K562 (cell line): ENCODE measurements around the gene OSBPL3. TPM values are rescaled to one million over a fixed set of nuclear protein-coding genes. Genes with fewer than 3 reads are reported as not detected.
A peak's percentile ranks its signal among the peaks of the same experiment; 100 is the strongest.

Experiments
- FIP1L1 ChIP-seq: fragments of 200-400 bp; formaldehyde crosslinking; IDR thresholded peaks from 2 replicates; pipeline ENCODE4 v1.6.1; 2018; ENCODE audit warnings: mild to moderate bottlenecking, low read depth, low read length; ENCODE audit not compliant: poor library complexity, severe bottlenecking
- FOS ChIP-seq: IDR thresholded peaks from 3 replicates; pipeline ENCODE4 v1.6.1; 2011; ENCODE audit not compliant: insufficient read length; ENCODE audit errors: extremely low read depth
- GABPB1 ChIP-seq: sonication (generic); formaldehyde crosslinking; IDR thresholded peaks from 2 replicates; pipeline ENCODE4 v1.8.0; 2022; ENCODE audit warnings: mild to moderate bottlenecking, missing genetic modification reagents
- HMG20A ChIP-seq: fragments of 450-650 bp; formaldehyde crosslinking; conservative IDR thresholded peaks from 2 replicates; pipeline ENCODE4 v1.4.0; 2020; ENCODE audit warnings: mild to moderate bottlenecking, mixed read lengths
- KDM2B ChIP-seq: fragments of 250-450 bp; sonication (Bioruptor Pico); IDR thresholded peaks from 2 replicates; pipeline ENCODE4 v1.8.0; 2021; ENCODE audit warnings: mild to moderate bottlenecking, moderate library complexity
- KLF6 ChIP-seq: fragments of 250-450 bp; sonication (Bioruptor Pico); IDR thresholded peaks from 2 replicates; pipeline ENCODE4 v1.4.0; 2020; ENCODE audit warnings: mild to moderate bottlenecking, moderate library complexity, borderline replicate concordance
- POLR2AphosphoS5 ChIP-seq: IDR thresholded peaks from 2 replicates; pipeline ENCODE4 v1.6.1; 2011; ENCODE audit warnings: mild to moderate bottlenecking, low read depth, low read length, moderate library complexity; ENCODE audit not compliant: control insufficient read depth, insufficient read depth
- RBM14 ChIP-seq: fragments of 200-400 bp; formaldehyde crosslinking; IDR thresholded peaks from 2 replicates; pipeline ENCODE4 v1.6.1; 2018; ENCODE audit warnings: low read depth, mild to moderate bottlenecking, low read length, moderate library complexity, borderline replicate concordance; ENCODE audit not compliant: insufficient read depth
- RBM39 ChIP-seq: fragments of 200-400 bp; formaldehyde crosslinking; optimal IDR thresholded peaks from 2 replicates; pipeline ENCODE3; 2018; ENCODE audit warnings: low read depth, low read length
- SMAD1 ChIP-seq: fragments of 150-350 bp; IDR thresholded peaks from 2 replicates; pipeline ENCODE4 v1.6.1; 2014; ENCODE audit warnings: low read length, low read depth; ENCODE audit not compliant: partially characterized antibody
- SP2 ChIP-seq: IDR thresholded peaks from 2 replicates; pipeline ENCODE4 v1.6.1; 2011; ENCODE audit warnings: mild to moderate bottlenecking, low read depth, low read length, moderate library complexity; ENCODE audit not compliant: poor library complexity, severe bottlenecking; ENCODE audit errors: extremely low read depth
- SREBF2 ChIP-seq: sonication (generic); formaldehyde crosslinking; IDR thresholded peaks from 2 replicates; pipeline ENCODE4 v1.4.0; 2020; ENCODE audit warnings: mild to moderate bottlenecking, missing genetic modification reagents
- TCF7 ChIP-seq: sonication (generic); IDR thresholded peaks from 2 replicates; pipeline ENCODE4 v1.6.1; 2016; ENCODE audit warnings: antibody characterized with exemption, borderline replicate concordance
- TEAD4 ChIP-seq, 2 experiments: sonication (generic) in 1 of 2; formaldehyde crosslinking in 1 of 2; IDR thresholded peaks; 2 replicates each; pipeline versions ENCODE4 v1.6.1 to v1.8.0; 2012 to 2022; ENCODE audit warnings: borderline replicate concordance in 1 of 2, inconsistent platforms in 1 of 2, low read length in 1 of 2, mild to moderate bottlenecking in 1 of 2, missing genetic modification reagents in 1 of 2
- U2AF1 ChIP-seq: fragments of 200-400 bp; formaldehyde crosslinking; optimal IDR thresholded peaks from 2 replicates; pipeline ENCODE3; 2017; ENCODE audit warnings: mild to moderate bottlenecking, low read depth, low read length, moderate library complexity
- ZBTB7A ChIP-seq: IDR thresholded peaks from 2 replicates; pipeline ENCODE4 v1.6.1; 2011; ENCODE audit warnings: low read depth, mild to moderate bottlenecking, low read length, moderate library complexity, borderline replicate concordance; ENCODE audit not compliant: control insufficient read depth
- ZNF57 ChIP-seq: fragments of 450-650 bp; formaldehyde crosslinking; IDR thresholded peaks from 2 replicates; pipeline ENCODE4 v1.4.0; 2020; ENCODE audit warnings: mild to moderate bottlenecking, moderate library complexity
- ZNF76 ChIP-seq: fragments of 250-450 bp; sonication (Bioruptor Pico); IDR thresholded peaks from 2 replicates; pipeline ENCODE4 v1.4.0; 2020; ENCODE audit warnings: mild to moderate bottlenecking, moderate library complexity, borderline replicate concordance
- polyA plus RNA-seq, 8 experiments: library from polyadenylated mRNA; depleted of rRNA in 4 of 8; stranded (reverse) in 5 of 8; unstranded in 3 of 8; fragments of >200 nt; fragmentation: Nextera tagmentation in 2 of 8; fragmentation: Illumina TruSeq in 1 of 8; extraction: Ambion mirVana in 2 of 8; extraction: Trizol in 1 of 8; gene quantifications; 2 replicates each; pipeline versions ENCODE4 v1.2.1 to v1.2.3, GENCODE V29; 2011 to 2014; ENCODE audit warnings: inconsistent platforms in 1 of 8, missing spikeins in 1 of 8
- total RNA-seq, 7 experiments: library from RNA; depleted of rRNA in 6 of 7; stranded (reverse); fragments of >200 nt in 6 of 7; fragmentation: Illumina TruSeq in 2 of 7; extraction: Trizol in 2 of 7; gene quantifications; 2 replicates each; pipeline versions ENCODE4 v1.2.1 to v1.2.3, GENCODE V29; 2011 to 2021; ENCODE audit warnings: low replicate concordance in 1 of 7
- TF ChIP-seq, protein P1 (sequence below): fragments of 250-450 bp; sonication (Bioruptor Pico); IDR thresholded peaks from 2 replicates; pipeline ENCODE4 v1.4.0; 2020
- TF ChIP-seq, protein P2 (sequence below): fragments of 450-650 bp; formaldehyde crosslinking; IDR thresholded peaks from 2 replicates; pipeline ENCODE4 v1.4.0; 2020; ENCODE audit warnings: mild to moderate bottlenecking, moderate library complexity
- TF ChIP-seq, protein P3 (sequence below): sonication (generic); formaldehyde crosslinking; IDR thresholded peaks from 2 replicates; pipeline ENCODE4 v1.8.0; 2022; ENCODE audit warnings: missing genetic modification reagents, mild to moderate bottlenecking, moderate library complexity, borderline replicate concordance
- TF ChIP-seq, protein P4 (sequence below): sonication (generic); formaldehyde crosslinking; IDR thresholded peaks from 2 replicates; pipeline ENCODE4 v1.8.0; 2023; ENCODE audit warnings: mild to moderate bottlenecking, missing genetic modification reagents

The OSBPL3 gene
- total and polyA plus RNA-seq, 9 of the 15 experiments (the other 6 are each of a cell fraction or from before 2014, with no cell fraction given) = 4.8 to 37.2 (median 26.5) TPM

DNA sequence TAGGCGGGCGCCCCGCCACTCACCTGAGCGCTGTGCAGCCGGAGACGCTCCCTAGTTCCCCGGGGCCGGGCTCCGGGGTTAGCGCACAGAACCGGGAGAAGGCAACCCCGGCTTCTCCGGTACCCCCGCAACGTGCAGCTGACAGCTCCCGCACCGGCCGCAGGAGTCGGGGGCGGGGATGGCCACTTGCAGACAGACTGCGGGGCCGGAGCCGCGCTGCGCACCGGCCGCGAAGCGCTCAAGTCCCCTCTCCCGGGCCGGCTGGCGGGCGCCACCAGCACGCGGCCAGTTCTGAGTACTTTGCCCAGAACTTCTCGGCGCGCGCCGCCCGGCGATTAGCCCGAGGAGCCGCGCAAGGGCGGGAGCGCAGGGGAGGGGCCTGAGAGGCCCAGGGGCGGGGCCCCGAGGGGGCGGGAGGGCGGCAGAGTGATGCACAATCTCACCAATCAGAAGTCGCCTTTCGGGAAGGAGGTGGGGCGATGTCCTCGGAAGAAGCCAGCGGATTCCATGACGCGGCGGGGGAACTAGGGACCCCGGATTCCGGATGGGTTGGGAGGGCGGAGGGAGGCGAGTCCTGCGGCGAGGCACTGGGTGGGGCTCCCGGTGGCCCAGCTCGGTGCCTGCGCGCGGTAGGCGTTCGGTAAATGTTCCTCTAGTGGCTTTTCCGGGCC lies at the start of gene OSBPL3 (continued):
- TF ChIP-seq, protein P1, sequence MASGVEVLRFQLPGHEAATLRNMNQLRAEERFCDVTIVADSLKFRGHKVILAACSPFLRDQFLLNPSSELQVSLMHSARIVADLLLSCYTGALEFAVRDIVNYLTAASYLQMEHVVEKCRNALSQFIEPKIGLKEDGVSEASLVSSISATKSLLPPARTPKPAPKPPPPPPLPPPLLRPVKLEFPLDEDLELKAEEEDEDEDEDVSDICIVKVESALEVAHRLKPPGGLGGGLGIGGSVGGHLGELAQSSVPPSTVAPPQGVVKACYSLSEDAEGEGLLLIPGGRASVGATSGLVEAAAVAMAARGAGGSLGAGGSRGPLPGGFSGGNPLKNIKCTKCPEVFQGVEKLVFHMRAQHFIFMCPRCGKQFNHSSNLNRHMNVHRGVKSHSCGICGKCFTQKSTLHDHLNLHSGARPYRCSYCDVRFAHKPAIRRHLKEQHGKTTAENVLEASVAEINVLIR (CRISPR knock-in tag) = 0 out of 2 replicates have a peak, but pooled peaks have one; percentile 19
- TF ChIP-seq RBM14 (peak; percentile 99; the same call in 1 of the 2 replicates), TEAD4 (IDR thresholded peaks at IDR 0.05; ENCODE audit: low read length) (peak; percentile 4; the same call in 1 of the 2 replicates), TEAD4 (CRISPR knock-in tag; IDR thresholded peaks at IDR 0.05; ENCODE audit: borderline replicate concordance) (no peak), SREBF2 (no peak), KLF6 (CRISPR knock-in tag) (no peak), HMG20A (CRISPR knock-in tag) (no peak), SP2 (peak; percentile 64), TCF7 (peak; percentile 12; the same call in 1 of the 2 replicates), FOS (peak; percentile 72), SMAD1 (no peak), ZBTB7A (peak; percentile 85), GABPB1 (CRISPR knock-in tag) (peak; percentile 65), ZNF76 (0 out of 2 replicates have a peak, but pooled peaks have one; percentile 31), POLR2AphosphoS5 (peak; percentile 62), U2AF1 (peak; percentile 81), ZNF57 (no peak), FIP1L1 (peak; percentile 79), RBM39 (no peak), KDM2B (peak; percentile 94)
- TF ChIP-seq, protein P2, sequence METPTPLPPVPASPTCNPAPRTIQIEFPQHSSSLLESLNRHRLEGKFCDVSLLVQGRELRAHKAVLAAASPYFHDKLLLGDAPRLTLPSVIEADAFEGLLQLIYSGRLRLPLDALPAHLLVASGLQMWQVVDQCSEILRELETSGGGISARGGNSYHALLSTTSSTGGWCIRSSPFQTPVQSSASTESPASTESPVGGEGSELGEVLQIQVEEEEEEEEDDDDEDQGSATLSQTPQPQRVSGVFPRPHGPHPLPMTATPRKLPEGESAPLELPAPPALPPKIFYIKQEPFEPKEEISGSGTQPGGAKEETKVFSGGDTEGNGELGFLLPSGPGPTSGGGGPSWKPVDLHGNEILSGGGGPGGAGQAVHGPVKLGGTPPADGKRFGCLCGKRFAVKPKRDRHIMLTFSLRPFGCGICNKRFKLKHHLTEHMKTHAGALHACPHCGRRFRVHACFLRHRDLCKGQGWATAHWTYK (CRISPR knock-in tag) = peak; percentile 15; the same call in 1 of the 2 replicates
- TF ChIP-seq, protein P3, sequence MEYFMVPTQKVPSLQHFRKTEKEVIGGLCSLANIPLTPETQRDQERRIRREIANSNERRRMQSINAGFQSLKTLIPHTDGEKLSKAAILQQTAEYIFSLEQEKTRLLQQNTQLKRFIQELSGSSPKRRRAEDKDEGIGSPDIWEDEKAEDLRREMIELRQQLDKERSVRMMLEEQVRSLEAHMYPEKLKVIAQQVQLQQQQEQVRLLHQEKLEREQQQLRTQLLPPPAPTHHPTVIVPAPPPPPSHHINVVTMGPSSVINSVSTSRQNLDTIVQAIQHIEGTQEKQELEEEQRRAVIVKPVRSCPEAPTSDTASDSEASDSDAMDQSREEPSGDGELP (CRISPR knock-in tag) = 0 out of 2 replicates have a peak, but pooled peaks have one; percentile 37
- TF ChIP-seq, protein P4, sequence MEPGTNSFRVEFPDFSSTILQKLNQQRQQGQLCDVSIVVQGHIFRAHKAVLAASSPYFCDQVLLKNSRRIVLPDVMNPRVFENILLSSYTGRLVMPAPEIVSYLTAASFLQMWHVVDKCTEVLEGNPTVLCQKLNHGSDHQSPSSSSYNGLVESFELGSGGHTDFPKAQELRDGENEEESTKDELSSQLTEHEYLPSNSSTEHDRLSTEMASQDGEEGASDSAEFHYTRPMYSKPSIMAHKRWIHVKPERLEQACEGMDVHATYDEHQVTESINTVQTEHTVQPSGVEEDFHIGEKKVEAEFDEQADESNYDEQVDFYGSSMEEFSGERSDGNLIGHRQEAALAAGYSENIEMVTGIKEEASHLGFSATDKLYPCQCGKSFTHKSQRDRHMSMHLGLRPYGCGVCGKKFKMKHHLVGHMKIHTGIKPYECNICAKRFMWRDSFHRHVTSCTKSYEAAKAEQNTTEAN (CRISPR knock-in tag) = peak; percentile 58; the same call in 1 of the 2 replicates
